KMS-11 (cell line): ENCODE data around the gene LRRC9.

Source experiments
- H2AFZ ChIP-seq: fragments of 200-600 bp; sonication (generic); 2 replicates; pipeline ENCODE4 v1.6.1; 2016; ENCODE audit warnings: antibody characterized with exemption, mixed run types, low read depth
- H3K27ac ChIP-seq: fragments of 200-600 bp; sonication (generic); 2 replicates; pipeline ENCODE4 v1.6.1; 2016; ENCODE audit warnings: mild to moderate bottlenecking, mixed run types
- H3K27me3 ChIP-seq: fragments of 200-600 bp; sonication (generic); 2 replicates; pipeline ENCODE4 v1.6.1; 2017; ENCODE audit warnings: mild to moderate bottlenecking, low read depth, mixed run types, moderate library complexity; ENCODE audit not compliant: insufficient read depth
- H3K36me3 ChIP-seq: fragments of 200-600 bp; sonication (generic); 2 replicates; pipeline ENCODE4 v1.6.1; 2017; ENCODE audit warnings: mild to moderate bottlenecking, mixed run types; ENCODE audit not compliant: insufficient read depth
- H3K4me1 ChIP-seq: fragments of 200-600 bp; sonication (generic); 2 replicates; pipeline ENCODE4 v1.6.1; 2016; ENCODE audit warnings: mild to moderate bottlenecking, low read depth, mixed run types; ENCODE audit not compliant: poor library complexity, severe bottlenecking
- H3K4me2 ChIP-seq: fragments of 200-600 bp; sonication (generic); 2 replicates; pipeline ENCODE4 v1.7.0; 2016; ENCODE audit warnings: mild to moderate bottlenecking, mixed run types
- H3K4me3 ChIP-seq: fragments of 200-600 bp; sonication (generic); IDR thresholded peaks from 2 replicates; pipeline ENCODE4 v1.6.1; 2017; ENCODE audit warnings: low read depth, low read length, mixed read lengths; ENCODE audit not compliant: insufficient read depth
- H3K79me2 ChIP-seq: fragments of 200-600 bp; sonication (generic); 2 replicates; pipeline ENCODE4 v1.6.1; 2016; ENCODE audit warnings: low read depth, mixed run types; ENCODE audit not compliant: insufficient read depth
- H3K9ac ChIP-seq: fragments of 200-600 bp; sonication (generic); 2 replicates; pipeline ENCODE4 v1.6.1; 2016; ENCODE audit warnings: mild to moderate bottlenecking, mixed run types
- H4K20me1 ChIP-seq: fragments of 200-600 bp; sonication (generic); 2 replicates; pipeline ENCODE4 v1.6.1; 2016; ENCODE audit warnings: mild to moderate bottlenecking, mixed run types; ENCODE audit not compliant: insufficient read depth
- CTCF ChIP-seq: fragments of 200-600 bp; sonication (generic); conservative IDR thresholded peaks from 2 replicates; pipeline ENCODE4 v1.6.1; 2017; ENCODE audit warnings: low read depth, mild to moderate bottlenecking, antibody characterized with exemption, low read length, moderate library complexity, mixed read lengths

The LRRC9 gene

GRCh38 chr14:60111732-60112131, 191.8 kb downstream of the LRRC9 start:
- Histone ChIP-seq H3K4me2 (no peak overlapping the region; the same call in 1 of the 2 replicates), H3K4me3 (no peak overlapping the region), H2AFZ (no peak overlapping the region), H4K20me1 (no peaks in the 10 kb centered on the region), H3K36me3 (no peaks in the 10 kb centered on the region), H3K27ac (no peak overlapping the region), H3K27me3 (no peaks in the 10 kb centered on the region), H3K9ac (no peak overlapping the region), H3K79me2 (no peaks in the 10 kb centered on the region), H3K4me1 (peaks cover 8% of the 10 kb centered on the region)
- no peak for TF ChIP-seq CTCF
